HG03575 (cell line): ENCODE measurements around the gene CAMTA1.

Source experiments
- ATAC-seq: cut with Tn5 transposase; IDR thresholded peaks from one replicate; pipeline ENCODE4 v1.9.1; 2021; ENCODE audit not compliant: unreplicated experiment, insufficient number of reproducible peaks, low FRiP score; ENCODE audit errors: extremely low read depth

Gene CAMTA1

GRCh38 chr1:7640350-7640749 is 855.1 kb downstream of the CAMTA1 start:
- no peak for ATAC-seq

DNA sequence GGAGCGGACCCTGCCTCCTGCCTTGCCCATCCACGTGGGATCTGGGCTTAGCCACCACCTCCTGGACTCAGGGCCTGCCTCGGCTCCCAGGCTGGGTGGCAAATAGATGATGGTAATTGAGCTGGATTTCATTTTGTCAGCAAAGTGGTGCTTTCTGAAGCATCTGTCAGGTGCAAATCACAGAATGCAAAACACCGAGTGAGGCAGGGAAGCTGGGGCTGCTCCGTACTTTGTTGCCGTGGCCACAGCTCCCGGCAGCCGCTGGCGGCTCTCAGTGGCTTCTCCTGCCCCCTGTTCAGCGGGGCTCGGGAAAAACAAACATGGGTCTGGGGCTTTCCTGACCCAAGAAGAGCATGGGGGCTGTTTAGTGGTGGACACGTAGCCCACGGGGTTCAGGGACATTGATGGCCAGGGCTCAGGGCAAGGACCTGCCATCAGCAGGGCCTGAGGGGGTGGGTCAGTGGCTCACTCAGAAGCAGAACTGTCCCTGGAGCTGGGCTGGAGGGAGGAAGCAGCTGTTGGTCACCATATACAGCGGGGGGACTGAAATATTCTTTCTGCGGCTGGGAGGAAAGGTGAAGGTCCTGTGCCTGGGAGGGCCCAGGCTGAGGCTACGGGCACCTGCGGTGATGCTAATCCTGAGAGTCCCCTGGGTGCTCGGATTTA is 855.8 kb downstream of the CAMTA1 start:
- no peak for ATAC-seq

DNA sequence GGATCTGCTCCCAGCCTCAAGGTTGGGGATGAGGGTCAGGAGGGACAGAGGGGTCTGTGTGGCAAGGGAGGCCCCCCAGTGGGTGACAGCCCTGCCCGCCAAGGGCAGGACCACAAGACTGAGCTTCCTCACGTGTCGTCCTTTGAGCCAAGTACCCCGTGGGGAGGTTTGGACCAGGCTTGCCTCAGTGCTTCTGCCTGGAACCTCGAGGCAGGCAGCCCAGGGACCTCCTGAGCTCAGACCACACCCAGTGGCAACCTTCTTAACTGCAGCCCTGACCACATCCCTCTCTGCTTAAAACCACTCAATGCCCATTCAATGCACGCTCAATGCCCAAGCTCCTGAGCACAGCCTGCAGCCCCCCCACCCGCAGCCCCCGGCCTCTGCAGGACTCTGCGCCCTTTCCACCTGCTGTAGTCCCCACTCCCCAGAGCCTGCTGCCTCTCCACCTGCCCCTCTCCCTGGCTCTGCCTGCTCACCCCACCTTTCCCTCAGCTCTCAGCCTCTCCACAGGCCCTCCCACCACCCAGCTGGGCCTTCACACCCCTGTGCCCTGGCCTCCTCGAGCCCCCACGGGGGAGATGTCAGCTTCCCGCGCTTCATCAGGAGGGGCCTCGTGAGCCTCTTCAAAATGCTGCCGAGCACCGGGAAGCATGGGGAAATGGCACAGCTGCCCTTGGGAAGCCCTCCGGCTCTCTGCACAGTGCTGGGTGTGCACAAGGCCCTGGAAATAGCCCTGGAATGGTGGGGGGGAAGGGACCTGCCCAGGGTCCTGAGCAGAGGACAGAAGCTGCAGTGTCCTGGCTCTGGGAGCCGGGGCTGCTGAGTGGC is 856.5 kb downstream of the CAMTA1 start:
- ATAC-seq: no peak

DNA sequence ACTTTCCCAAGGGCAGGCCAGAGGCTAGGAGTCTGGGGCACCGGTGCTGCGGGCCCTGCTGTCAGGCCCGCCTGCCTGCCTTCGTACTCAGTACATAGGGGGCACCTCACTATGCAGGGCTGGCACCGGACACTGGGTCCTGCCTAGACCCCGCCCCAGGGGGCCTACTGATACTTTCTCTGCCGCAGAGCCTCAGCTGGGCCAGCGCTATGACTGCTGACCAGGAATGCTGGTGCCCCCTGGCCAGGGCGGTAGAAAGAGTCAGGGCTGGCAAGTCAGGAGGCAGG is 857.1 kb downstream of the CAMTA1 start:
- ATAC-seq: no peak

DNA sequence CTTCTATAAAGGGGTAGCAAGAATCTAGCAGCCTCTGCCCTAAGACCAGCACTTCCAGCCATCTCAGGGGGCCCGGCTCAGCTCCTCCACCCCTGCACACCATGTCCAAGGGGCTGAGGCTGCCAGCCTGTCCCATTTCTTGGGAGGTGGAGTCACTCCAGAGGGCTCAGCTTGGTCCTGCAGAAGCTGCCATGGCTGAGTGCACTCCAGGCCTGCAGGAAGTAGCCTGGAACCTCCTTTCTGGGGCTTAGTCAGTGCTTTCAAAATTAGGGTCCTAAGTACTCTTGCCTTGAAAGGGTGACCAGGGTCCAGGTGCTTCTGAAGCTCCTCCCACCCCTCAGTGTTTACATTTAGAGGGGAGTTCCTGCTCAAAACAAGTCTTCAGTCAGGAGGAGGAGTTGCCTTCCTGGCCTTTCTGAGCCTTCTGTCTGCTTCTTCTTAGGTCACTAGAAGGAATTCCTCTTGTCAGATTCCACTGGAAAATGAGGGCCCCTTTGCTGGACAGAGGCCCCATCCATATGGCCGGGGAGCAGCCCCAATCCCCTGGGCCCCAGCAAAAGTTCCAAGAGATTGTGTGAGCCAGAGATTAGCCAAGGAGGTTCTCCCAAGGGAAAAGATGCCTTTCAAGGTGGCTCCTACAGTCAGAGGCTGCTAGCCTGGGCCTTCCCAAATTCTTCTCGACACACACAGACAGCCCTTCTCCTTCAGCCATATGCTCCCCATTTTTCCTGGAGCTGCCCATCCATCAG is 857.7 kb downstream of the CAMTA1 start:
- ATAC-seq: no peak

DNA sequence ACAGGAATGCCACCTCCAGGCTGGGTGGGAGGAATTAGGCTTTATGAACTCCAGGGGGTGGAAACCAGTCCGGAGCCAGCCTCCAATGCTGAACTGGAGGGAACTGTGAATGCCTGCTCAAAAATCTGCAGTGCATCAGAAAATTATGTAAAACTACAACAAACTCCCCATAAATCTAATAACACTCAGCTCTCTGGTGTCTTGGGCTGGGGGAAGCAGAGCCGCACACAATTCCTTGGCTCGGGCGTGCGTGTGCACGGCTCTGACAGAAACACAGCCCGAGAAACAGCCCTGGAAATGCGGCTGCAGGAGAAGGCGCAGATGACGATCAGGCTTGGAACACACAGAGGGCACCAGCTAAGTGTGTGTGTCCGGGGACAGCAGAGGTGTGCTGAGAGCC is 858.3 kb downstream of the CAMTA1 start:
- no peak for ATAC-seq

GRCh38 chr1:7644086-7644485 is 858.8 kb downstream of the CAMTA1 start:
- ATAC-seq: no peak

DNA sequence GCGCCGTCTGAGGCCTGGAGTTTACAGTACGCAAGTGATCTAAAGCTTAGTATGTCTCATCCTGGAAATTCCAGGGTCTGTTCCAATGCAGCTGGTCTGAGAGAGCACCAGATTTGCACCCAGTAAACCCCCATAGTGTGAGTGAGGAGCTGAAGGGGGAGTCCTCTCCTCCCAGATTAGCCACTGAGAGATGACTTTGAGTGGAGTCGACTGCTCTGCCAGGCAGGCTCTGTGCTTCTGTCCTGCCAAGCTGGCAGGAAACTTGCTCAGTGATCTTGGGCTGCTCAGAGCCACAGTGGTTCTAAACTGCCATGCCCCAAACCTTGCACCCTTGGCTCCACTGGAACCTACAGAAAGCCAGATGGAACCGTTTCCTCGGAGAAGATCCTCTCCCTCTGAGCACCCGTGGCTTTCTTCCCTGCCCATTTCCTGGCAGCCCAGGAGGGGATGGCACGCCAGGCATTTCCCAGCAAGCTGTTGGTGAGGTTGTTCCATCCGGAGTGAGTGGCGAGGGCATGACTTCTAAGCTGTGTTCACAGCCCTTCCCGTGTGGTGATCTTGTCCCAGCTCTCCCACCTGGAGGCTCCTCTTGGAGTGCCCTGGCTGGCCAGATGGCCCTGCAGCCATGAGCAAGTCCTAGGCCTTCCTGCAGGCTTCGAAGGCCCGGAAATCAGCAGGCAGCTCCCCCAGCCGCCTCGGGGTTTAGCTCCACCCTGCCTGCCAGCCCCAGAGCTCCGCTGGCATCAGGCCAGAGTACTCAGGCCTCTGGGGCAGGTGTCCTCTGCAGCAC is 859.9 kb downstream of the CAMTA1 start:
- ATAC-seq: no peak

DNA sequence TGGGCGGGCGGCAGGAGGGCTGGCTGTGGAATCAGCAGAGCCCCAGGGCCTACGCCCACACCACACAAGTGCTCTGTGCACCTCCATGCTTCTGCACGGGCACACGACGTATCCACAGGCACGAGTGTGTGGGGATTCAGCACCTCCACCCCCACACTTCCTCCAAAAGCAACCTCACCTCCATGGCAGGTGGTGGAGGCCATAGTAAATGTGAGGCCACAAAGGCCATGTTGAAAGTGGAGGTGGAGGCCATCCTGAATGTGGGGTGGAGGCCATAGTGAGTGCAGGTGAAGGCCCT is 860.4 kb downstream of the CAMTA1 start:
- no peak for ATAC-seq

DNA sequence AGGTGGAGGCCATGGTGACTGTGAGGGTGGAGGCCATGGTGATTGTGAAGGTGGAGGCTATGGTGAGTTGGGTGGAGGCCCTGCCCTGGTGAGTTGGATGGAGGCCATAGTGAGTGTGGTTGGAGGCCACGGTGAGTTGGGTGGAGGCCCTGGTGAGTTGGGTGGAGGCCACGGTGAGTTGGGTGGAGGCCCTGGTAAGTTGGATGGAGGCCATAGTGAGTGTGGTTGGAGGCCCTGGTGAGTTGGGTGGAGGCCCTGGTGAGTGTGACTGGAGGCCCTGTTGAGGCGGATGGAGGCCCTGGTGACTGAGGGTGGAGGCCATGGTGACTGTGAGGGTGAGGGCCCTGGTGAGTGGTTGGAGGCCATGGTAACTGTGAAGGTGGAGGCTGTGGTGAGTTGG is 860.9 kb downstream of the CAMTA1 start:
- no peak for ATAC-seq

DNA sequence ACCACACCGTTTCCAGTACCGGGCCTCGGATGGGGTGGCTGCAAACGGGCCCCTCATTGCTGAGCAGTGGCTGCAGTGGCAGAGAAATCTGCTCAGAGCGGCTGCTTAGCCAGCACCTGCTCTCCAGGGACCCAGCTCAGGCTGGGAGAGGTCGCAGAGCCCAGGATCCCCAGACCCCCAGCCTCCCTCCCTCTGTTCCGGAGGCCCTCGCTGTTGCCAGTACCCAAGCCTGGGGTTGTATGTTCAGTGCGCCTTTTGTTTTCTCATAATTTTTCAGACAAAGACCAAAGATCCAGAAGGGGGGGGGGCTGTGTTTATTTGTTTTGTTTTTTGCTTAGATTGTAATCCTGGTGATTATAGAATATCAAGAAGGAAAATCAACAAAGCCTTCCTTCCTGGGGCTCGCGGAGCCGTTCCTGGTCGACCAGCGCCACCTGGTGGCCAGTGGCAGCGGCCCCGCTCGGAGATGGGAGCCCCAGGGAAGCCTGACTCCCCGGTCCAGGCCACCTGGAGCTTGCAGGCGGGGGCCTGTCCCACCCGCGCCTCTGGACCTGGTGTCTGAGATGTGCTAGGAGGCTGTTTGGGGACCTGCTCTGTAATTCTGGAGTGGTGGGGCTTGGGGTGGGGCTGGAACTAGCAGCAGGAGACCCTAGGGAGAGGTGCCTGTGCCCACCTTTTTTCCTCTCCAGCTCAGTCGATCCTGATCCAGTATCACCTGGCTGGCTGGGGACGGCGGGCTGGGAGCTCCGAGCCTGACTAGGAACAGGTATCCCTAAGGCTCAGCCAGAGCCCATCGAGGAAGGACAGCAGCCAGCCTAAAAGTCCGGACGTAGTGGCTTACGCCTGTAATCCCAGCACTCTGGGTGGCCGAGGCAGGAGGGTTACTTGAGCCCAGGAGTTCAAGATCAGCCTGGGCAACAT is 862.0 kb downstream of the CAMTA1 start:
- ATAC-seq: no peak

- ATAC-seq: no peak
Measured at GRCh38 chr1:7648761-7649384, 863.6 kb downstream of the CAMTA1 start.

DNA sequence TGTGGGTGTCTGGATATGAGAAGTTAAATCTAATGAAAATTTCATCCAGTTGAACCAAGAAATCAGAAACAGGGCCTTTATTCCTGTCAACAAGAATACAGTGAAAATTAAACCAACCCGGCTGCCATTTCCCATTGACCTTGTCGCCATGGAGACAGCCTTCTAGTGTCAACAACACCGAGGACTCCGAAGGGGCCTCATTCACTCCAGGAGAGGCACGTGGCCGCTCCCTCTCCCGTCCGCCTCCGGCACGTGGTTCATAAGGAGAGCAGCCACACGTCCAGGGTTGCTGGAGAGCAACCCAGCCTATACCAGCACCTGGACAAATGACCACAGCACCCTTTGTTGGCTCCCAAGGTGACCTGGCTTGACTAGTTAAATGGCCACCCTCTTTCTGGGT is 865.5 kb downstream of the CAMTA1 start:
- ATAC-seq: no peak

DNA sequence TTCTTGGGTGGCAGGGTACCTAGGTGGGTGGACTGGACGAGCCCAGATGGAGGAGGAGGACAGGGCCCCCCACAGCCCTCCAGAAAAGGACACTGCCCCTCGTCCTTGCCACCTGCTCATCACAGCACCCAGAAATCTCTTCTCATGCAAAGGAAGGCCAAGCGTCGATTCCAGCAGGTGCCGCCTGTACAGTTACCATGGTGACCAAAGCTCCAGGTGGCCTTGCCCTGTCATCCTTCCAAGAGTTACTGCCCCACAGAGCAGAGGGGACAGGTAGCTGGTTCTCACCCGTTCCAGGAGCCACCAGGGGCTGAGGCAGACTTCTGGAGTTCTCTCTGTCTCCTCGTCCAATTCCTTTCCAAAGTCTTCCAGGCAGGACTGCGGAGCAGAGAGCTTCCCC is 865.9 kb downstream of the CAMTA1 start:
- no peak for ATAC-seq

DNA sequence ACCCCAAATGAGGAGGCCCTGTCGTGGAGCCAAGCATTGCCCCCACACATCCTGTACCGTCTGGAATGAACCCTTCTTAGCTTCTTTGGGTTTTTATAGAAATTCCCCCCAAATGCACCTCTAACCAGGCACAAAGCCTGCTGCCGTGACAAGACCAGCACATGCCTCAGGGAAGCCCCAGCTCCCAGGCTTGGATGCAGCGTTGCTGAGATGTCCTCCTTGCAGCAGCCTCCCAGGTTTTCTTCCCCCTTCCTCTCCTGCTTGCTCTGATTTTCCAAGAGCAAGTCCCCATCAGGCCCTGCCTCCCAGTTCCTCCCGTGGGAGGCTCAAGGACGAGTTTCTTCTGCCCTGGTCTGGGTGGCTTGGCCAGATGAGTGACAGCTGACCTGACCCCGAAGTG is 866.8 kb downstream of the CAMTA1 start:
- ATAC-seq: no peak

DNA sequence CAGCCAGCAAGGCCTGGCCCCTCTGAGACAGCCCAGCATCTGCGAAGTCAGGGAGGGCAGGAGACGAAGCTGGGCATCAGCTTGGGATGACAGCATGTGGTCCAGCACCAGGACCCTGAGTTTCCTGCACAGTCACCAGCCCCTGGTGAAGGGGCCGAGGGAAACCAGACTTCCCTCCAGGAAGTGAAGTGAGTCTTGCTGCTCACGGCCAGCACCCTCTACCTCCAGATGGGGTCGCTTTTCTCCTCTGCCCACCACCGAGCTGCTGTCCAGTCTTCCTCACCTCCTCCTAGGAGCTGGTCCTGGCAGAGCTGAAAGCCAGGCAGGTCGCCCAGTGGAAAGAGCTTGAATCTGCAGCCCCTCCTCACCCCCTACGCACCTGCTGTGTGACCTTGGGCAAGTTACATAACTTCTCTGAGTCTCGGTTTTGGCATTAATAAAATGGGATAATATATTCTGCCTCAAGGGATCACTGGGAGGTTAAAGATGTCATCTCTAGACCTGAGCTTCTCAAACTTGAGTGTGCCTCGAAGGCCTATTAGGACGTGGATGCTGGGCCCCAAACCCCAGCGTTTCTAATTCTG is 867.4 kb downstream of the CAMTA1 start:
- no peak for ATAC-seq

- ATAC-seq: no peak
Measured at GRCh38 chr1:7654725-7655124, 869.5 kb downstream of the CAMTA1 start.

DNA sequence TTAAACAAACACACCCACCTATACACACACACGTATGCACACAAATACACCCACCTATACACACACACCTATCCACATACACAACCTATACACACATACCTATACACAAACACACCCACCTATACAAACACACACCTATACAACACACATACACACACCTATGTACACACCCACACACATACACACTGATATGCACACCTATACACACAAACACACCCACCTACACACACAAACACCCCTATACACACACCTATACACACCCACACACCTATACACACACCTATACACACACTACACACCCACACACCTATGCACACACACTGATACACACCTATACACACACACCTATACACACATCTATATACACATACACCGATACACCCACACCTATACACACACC is 870.1 kb downstream of the CAMTA1 start:
- ATAC-seq: no peak
